ENCODE results near the gene TAF12.

GRCh38 chr1:28577052-28577678 is 65.7 kb downstream of the TAF12 start:
- TF ChIP-seq TAF1 (IDR thresholded peaks at IDR 0.05; ENCODE audit: borderline replicate concordance, insufficient read depth, low read length) (no peak), SIN3A (IDR thresholded peaks at IDR 0.05; ENCODE audit: borderline replicate concordance, insufficient read depth, low read length) (peak; percentile 97; the same call in 1 of the 2 replicates), POLR2AphosphoS5 (IDR thresholded peaks at IDR 0.05; ENCODE audit: low read depth, low read length) (peak; percentile 39; the same call in 1 of the 2 replicates), REST (IDR thresholded peaks at IDR 0.05; ENCODE audit: insufficient read depth in 1 of 2, low read depth in 2 of 2, low read length in 2 of 2) (no peak), FOXP2 (optimal IDR thresholded peaks at IDR 0.05; ENCODE audit: borderline replicate concordance, extremely low read depth, extremely low read length, insufficient read depth) (no peak)

All from PFSK-1 (cell line).